Thoracic aorta (tissue), 2 donors: ENCODE results near the gene TRAPPC3. TPM values are rescaled to one million over a fixed set of nuclear protein-coding genes. Genes with fewer than 3 reads are reported as not detected.
A peak's percentile ranks its signal among the peaks of the same experiment; 100 is the strongest.

ENCODE experiments used
- ATAC-seq: fragments of 150-250 bp; one replicate; pipeline ENCODE4 v1.8.0; 2017; ENCODE audit warnings: low read depth; ENCODE audit not compliant: insufficient number of reproducible peaks, low FRiP score
- DNase-seq: peaks from one replicate; pipeline ENCODE4 v3.0.0-alpha.2; 2020; ENCODE audit warnings: low spot score
- H3K27ac ChIP-seq, 2 donors: fragments of 200-600 bp; sonication (generic); 1 replicate in 1 of 2; 2 replicates in 1 of 2; pipeline ENCODE4 v1.5.1; 2016; ENCODE audit warnings: mild to moderate bottlenecking in 2 of 2, moderate library complexity in 2 of 2
- H3K27me3 ChIP-seq: fragments of 200-600 bp; sonication (generic); replicated peaks from 2 replicates; pipeline ENCODE4 v1.6.0; 2016; ENCODE audit warnings: mild to moderate bottlenecking; ENCODE audit not compliant: insufficient read depth
- H3K36me3 ChIP-seq: fragments of 200-600 bp; sonication (generic); one replicate; pipeline ENCODE4 v1.5.1; 2016
- H3K4me1 ChIP-seq, 2 donors: fragments of 200-600 bp; sonication (generic); 1 replicate in 1 of 2; 2 replicates in 1 of 2; pipeline versions ENCODE4 v1.5.1 to v1.6.0; 2016; ENCODE audit warnings: low read depth in 2 of 2, mild to moderate bottlenecking in 1 of 2; ENCODE audit not compliant: control insufficient read depth in 1 of 2
- H3K4me3 ChIP-seq: fragments of 200-600 bp; sonication (generic); 2 replicates; pipeline ENCODE4 v1.5.1; 2016; ENCODE audit warnings: mild to moderate bottlenecking
- H3K9me3 ChIP-seq: fragments of 200-600 bp; sonication (generic); 2 replicates; pipeline ENCODE4 v1.5.1; 2016
- total RNA-seq, 2 donors: library from RNA; depleted of rRNA; stranded (reverse); fragments of >200 nt; gene quantifications; one replicate each; pipeline versions ENCODE4 v1.1.0 to v1.2.3, GENCODE V29; 2016
- TF ChIP-seq, protein P1 (sequence below): fragments of 200-600 bp; sonication (generic); IDR thresholded peaks from one replicate; pipeline ENCODE4 v1.5.1; 2019; ENCODE audit warnings: antibody characterized with exemption

Gene TRAPPC3
- total RNA-seq, 2 donors from 2014 or later, result 78.5 to 92.3 TPM

- Histone ChIP-seq H3K36me3 (peaks cover 73% of the 10 kb centered on the region), H3K27ac (no peak overlapping the region), H3K27me3 (no peaks in the 10 kb centered on the region), H3K4me3 (no peak overlapping the region), H3K9me3 (no peaks in the 10 kb centered on the region), H3K4me1 (peaks cover 17 to 51% of the 10 kb centered on the region in 2 donors)
- DNase-seq (no peak), ATAC-seq (no peak)
- TF ChIP-seq, protein P1, sequence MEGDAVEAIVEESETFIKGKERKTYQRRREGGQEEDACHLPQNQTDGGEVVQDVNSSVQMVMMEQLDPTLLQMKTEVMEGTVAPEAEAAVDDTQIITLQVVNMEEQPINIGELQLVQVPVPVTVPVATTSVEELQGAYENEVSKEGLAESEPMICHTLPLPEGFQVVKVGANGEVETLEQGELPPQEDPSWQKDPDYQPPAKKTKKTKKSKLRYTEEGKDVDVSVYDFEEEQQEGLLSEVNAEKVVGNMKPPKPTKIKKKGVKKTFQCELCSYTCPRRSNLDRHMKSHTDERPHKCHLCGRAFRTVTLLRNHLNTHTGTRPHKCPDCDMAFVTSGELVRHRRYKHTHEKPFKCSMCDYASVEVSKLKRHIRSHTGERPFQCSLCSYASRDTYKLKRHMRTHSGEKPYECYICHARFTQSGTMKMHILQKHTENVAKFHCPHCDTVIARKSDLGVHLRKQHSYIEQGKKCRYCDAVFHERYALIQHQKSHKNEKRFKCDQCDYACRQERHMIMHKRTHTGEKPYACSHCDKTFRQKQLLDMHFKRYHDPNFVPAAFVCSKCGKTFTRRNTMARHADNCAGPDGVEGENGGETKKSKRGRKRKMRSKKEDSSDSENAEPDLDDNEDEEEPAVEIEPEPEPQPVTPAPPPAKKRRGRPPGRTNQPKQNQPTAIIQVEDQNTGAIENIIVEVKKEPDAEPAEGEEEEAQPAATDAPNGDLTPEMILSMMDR, result no peak
Observed at GRCh38 chr1:36172017-36172747, 22.9 kb upstream of the TRAPPC3 start.

GRCh38 chr1:36170643-36171412, 21.5 kb upstream of the TRAPPC3 start:
- Histone ChIP-seq H3K9me3 (no peaks in the 10 kb centered on the region), H3K27me3 (no peaks in the 10 kb centered on the region), H3K4me1 (peaks cover 19 to 59% of the 10 kb centered on the region in 2 donors), H3K36me3 (peaks cover 62% of the 10 kb centered on the region), H3K27ac (peak overlapping the region; percentile 7 to 14), H3K4me3 (no peak overlapping the region)
- no peak for ATAC-seq
- TF ChIP-seq, protein P1, result no peak
- no peak for DNase-seq

DNA sequence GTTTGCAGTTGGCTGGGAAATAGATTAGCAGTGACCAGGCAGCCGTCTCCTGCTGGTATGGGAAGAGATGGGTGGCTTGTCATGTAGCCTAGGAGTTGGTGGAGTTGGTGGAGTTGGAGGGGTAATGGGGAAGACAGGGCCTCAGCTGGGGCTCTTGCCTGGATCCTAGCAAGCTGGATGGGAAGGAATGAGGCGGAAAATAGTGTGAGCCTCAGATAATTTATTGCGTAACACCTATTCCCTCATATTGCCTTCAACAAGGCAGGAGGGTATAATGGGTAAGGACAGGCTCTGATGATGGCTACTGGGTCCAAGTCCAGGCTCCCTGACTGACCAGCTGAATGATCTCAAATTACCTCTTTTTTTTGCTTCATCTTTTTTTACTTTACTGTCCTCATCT, 19.2 kb upstream of the TRAPPC3 start:
- Histone ChIP-seq H3K9me3 (no peaks in the 10 kb centered on the region), H3K4me1 (peaks cover 10 to 54% of the 10 kb centered on the region in 2 donors), H3K36me3 (peaks cover 41% of the 10 kb centered on the region), H3K27me3 (no peaks in the 10 kb centered on the region), H3K4me3 (no peak overlapping the region), H3K27ac (no peak overlapping the region)
- TF ChIP-seq, protein P1, result no peak
- DNase-seq (no peak), ATAC-seq (no peak)

DNA sequence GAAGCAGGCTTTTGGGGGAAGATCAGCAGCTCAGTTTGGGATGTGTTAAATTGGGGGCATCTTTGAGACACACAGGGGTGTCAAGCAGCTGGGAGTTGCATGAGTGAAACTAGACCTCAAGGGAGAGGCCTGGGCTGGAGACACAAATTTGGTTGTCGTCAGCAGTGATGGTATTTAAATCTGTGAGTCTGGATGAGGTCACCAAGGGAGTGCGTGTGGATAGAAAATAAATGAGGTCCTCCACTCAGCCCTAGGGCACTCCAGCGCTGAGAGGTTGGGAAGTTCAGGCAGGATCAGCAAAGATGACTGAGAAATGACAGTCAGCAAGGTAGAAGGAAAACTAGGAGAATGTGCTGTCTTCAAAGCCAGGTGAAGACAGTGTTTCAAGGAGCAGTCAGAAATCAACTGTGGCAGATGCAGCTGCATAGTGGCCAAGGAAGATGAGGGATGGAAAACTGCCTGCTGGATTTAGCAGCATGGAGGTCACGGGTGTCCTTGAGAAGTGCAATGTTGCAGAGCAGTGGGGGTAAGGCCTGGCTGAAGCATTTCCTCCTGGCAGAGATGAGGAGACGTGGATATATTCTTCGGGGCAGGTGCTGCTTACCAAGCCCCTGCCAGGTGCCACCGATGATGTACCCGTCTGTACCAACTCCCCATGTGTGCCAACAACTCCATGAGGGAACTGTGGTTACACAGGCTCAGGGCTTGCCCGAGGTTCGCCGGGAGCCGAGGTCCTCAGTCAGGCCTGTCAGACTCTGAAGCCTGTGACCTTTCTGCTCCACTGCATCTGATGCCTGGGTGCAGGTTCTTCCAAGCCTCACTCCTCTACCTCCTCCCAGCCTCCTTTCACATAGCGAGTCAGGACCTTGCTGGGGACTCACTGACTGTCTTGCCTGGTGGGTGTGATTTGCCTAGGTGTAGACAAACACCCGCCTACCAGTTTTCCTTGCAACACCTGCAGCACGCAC, 17.9 kb upstream of the TRAPPC3 start:
- H3K4me3 ChIP-seq, result no peak overlapping the region
- DNase-seq (no peak), ATAC-seq (no peak)
- TF ChIP-seq, protein P1, result no peak
- peak overlapping the region; percentile 37 to 52 for H3K27ac ChIP-seq
- peaks cover 29% of the 10 kb centered on the region for H3K36me3 ChIP-seq
- peaks cover 19 to 67% of the 10 kb centered on the region in 2 donors for H3K4me1 ChIP-seq
- no peaks in the 10 kb centered on the region for H3K9me3 ChIP-seq
- no peaks in the 10 kb centered on the region for H3K27me3 ChIP-seq
